Amniotic stem cell (primary cell): ENCODE measurements around the gene CYP4F22.
"Not testable (repeated sequence)": the region's sequence is repeated elsewhere in the genome, so short reads cannot be mapped to it uniquely, and the experiment has no call there.

Experiments
- DNase-seq: peaks from one replicate; lab custom pipeline; 2025; lab: John Stamatoyannopoulos, UW

CYP4F22 gene

DNA sequence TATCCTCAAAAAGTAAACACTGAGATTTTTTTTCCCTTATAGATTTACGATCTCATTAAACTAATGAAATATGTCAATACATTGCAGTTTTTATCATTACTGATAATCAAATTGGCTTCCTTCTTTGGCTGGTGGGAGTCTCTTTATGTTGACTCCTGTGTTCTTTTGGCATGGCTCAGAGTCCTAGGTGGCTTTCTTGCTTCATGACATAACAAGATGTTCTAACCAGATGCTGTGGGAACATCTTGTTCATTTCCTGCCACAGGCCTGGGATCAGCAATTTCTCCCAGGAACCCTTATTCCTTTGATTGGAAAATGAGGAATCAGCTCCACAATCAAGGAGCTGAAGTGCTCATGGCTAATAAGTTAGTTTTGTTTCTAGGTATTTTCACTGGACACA, 13.2 kb upstream of the CYP4F22 start:
- no peak for DNase-seq

DNA sequence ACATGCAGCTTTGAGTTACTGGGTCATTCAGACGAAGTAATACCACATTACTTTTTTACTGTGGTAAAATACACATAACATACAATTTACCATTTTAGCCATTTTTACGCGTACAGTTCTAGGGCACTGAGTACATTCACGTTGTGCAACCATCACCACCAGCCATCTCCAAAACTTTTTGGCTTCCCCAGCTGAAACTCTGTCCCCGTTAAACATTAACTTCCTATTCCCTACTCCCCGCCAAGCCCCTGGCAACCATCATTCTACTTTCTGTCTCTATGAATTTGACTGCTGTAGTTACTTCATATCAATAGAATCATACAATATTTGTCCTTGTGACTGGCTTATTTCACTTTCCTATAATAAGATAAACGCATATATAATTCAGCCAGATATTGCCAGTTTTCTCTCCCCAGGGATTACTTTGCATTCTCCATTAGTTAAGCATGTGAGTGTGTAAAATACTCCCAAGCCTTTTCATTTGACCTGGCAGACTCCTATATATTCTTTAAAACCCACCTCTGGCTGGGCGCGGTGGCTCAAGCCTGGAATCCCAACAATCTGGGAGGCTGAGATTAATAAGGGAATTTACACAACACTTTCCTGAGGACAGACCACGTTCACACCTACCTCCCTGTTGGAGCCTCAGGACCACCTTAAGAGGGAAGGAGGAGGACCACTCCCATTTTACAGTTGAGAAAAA, 10.0 kb upstream of the CYP4F22 start:
- DNase-seq = no peak

DNA sequence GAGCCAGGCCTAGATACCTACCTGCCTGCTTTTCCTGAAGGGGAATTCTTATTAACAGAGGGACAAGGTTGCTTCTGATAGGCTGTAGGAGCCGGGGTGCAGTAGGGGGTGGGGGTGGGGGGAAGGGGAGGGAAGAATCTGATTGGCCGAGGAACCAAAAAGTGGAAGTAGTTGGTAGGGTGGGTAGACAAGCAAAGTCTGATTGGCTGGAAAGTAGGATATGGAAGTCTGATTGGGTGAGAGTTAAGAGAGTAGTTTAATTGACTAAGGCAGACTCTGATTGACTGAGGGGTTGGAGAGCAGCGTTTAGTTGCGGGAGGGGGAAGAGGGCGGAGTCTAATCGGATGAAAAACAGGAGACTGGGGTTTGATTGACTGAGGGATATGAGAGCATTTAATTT, 9.4 kb upstream of the CYP4F22 start:
- no peak for DNase-seq

DNA sequence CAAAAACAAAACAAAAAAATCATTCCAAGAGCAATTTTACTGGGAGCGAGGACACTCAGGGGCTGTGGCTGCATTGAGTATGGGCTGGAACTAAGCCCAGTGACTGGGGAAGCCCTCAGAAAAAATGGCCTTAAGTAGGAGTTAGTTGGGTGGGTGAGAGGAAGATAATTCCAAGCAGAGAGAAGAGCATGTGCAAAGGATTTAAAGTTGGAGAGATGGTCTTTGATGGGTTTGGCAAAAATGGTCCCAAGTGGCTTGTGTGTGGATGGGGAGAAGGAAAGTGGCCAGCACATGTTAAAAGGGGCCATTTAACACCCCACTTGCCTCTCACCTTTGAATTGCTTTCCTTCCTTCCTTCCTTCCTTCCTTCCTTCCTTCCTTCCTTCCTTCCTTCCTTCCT, 6.7 kb upstream of the CYP4F22 start:
- DNase-seq = no peak

DNA sequence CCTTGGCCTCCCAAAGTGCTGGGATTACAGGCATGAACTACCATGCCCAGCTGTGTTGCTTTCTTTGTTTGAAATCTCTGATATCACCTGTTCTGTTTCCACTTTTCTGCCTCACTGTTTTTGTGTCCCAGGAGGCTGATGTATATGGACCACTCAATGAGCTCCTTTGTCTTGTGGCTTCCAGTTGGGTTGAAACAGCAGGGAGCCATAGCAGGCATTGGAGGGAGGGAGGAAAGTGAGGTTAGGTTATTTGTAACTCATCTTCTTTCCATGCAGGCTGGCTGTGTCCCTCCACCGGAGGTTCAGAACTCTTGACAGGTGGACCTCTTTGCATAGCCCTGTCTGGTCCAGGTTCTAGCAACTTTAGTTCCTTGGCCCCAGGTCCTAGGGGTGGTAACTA, 6.1 kb upstream of the CYP4F22 start:
- no peak for DNase-seq

DNA sequence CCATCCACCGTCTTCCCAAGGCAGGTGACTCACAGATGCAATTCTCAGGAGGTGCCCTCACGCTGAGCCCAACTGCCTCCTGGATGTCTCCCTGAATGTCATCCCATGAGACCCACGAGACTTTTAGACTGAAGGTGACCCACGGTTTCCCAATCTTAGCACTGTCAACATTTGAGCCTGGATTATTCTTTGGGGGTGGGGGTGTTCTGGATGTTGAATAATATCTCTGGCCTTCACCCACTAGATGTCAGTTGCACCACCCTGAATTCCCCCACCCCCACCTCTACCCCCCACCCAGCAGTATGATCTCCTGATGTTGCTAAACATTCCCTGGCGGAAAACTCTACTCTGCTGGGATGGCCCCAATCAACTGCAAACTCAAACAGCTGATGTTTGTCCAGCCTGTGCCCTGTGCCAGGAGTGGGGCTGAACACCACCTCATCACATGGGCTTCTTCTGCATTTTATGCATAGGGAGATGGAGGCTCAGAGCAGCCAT, 2.2 kb upstream of the CYP4F22 start:
- DNase-seq = no peak

DNA sequence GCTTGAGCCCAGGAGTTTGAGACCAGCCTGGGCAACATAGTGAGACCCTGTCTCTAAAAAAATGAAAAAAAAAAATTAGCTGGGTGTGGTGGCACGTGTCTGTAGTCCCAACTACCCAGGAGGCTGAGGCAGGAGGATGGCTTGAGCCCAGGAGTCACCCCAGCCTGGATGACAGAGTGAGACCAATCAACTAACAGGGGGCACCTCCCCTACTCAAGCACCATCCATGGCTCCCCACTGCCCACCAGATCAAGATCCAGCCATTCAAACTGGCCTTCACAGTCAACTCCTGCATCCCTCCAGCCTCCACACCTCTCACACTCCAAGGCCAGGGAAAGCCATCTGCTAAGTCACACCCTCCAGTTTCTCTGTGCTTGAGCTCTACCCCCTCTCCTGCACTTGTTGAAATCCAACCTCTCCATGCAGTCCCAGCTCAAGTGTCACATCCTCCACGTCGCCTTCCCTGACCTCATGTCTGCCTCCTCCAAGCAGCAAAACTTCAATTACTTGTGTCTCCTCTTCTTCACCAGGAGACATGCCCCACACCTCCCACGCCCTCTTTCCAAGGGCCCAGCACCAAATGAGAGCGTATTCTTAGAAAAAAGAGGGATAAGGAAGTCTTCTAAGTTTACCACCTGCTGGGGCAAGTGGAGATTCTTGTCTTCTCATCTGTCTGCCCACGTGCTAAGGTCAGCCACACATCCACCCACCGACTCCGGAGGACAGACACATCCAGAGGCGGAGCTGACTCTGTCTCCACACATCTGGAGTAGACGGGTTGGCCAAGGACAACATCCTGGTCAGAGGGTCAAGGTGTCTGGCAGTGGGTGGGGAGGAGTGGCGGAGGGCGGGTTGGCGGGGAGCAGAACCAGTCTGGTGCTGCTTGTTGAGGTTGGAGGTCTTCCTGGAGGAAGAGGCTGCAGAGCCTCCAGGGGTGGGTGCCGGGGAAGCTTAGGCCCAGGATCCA, 974 bp upstream of the CYP4F22 start:
- no peak for DNase-seq

DNA sequence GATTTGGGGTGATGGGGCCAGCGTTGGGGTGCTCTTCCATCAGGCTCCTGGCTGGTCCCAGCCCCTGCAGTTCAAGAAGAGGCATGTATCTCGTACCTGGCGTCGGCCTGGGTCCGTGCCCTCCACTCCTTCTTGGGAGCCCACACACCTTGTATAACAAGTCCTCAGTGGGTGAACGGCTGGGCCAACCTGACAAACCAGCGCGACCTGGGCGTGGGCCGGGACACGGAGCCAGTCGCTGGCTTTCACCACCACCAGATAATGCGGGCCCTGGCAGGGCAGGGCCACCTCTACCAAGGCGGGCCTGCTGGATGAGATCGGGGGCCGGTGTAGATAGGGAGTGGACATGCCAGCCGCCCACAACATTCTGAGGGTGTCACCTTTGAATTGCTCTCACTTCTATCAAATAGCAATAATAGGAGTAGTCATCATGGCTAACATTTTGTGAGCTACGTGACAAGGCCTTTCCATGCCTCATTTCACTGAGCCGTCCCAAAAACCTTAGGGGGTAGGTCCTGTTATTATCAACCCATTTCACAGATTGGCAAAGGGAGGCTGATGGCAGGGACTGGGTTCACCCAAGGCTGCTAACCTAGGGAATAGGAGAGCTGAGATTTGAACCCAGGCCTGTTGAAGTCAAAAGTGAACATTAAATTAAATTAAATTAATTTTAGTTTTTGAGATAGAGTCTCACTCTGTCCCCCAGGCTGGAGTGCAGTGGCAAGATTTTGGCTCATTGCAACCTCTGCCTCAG, 3.5 kb downstream of the CYP4F22 start:
- no peak for DNase-seq

DNA sequence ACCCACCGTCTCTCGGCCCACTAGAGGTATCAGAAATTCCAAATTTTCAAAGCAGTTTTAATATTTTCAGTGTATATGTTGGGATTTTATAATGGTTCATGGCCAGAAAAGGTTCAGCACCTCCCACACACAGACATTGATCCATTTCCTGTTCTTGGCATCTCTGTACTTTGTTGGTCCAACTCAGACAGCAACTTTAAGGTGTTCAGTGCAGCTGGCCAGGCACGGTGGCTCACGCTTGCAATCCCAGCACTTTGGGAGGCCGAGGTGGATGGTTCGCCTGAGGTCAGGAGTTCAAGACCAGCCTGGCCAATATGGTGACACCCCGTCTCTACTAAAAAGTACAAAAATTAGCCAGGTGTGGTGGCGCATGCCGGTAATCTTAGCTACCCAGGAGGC, 6.9 kb downstream of the CYP4F22 start:
- not testable (repeated sequence) for DNase-seq

DNA sequence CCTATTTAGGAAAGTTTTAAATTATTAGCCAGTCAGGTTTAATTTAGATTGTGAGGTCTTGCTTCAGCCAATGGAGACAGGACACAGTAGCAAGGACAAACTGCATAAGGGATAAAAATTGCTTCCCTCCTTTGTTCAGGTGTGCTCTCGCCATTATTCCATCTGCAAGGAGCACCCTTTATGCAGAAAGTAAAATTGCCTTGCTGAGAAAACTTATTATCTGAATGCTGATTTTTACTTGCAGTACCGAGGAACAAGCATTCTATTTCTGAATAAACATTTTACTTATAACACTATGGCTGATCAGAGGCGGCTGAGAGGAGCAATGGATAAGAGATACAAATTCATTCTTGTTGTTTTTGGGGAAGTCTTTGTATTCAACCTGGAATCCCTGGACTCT, 8.0 kb downstream of the CYP4F22 start:
- no peak for DNase-seq

DNA sequence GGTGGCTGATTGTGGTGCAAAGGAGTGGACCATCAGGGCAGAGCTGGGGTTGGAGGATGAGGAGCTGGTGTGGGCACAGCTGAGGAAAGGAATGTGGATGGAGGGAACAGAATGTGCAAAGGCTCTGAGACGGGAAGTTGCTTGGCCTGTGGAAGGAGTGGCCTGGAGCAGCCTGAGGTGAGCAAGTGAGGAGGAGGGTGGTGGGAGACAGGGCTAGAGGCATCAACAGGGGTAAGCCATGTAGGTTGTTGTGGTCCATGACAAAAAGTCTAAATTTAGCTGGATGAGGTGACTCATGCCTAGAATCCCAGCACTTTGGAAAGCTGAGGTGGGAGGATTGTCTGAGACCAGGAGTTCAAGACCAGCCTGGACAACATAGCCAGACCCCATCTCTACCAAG, 9.5 kb downstream of the CYP4F22 start:
- no peak for DNase-seq

DNA sequence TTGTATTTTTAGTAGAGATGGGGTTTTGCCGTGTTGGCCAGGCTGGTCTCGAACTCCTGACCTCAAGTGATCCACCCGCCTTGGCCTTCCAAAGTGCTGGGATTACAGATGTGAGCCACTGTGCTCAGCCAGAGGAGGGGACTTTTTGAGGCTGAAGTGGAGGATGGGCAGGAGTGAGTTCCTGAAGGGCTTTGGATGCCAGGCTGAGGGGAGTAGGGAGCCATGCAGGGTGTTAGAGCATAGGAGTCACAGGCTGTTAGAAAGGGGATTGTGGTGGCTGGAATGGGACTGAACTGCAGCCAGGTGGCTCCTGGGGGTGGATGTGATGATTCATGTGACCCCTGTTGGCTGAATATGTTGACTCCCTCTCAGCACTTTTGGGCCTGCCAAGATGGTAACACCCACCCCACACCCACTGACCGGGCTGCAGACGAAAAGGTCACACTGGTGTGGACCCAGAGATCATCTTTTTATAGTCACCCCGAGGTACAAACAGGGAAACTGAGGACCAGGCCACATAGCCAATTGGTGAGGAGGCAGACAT, 11.2 kb downstream of the CYP4F22 start:
- DNase-seq = no peak

DNA sequence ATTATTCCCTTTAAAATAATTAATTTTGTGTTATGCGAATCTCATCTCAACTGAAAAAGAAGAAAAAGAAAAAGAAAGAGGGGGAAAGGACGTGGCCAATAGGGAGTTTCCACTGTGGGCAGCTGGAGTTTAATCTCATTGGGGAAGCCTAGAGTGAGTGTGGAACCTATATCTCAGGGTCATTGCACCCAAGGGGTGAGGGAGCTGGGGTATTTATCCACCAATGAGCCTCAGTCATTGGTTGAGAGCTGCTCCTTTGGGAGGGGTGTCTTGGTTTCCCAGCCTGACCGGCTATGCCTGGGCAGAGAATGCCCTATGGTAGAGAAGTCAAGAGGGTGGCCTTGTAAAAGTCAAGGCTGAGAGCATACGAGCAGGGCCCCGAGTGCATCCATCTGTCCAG, 16.5 kb downstream of the CYP4F22 start:
- DNase-seq = no peak

DNA sequence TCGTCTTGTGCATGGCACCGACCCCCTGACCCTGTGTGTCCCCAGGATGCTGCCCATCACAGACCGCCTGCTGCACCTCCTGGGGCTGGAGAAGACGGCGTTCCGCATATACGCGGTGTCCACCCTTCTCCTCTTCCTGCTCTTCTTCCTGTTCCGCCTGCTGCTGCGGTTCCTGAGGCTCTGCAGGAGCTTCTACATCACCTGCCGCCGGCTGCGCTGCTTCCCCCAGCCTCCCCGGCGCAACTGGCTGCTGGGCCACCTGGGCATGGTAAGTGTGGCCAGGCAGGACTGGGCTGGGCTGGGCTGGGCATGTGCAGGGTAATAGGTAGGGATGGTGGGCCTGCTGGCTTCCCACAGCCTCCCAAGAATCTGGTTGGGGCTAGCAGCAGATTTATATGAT, 17.0 kb downstream of the CYP4F22 start:
- no peak for DNase-seq

DNA sequence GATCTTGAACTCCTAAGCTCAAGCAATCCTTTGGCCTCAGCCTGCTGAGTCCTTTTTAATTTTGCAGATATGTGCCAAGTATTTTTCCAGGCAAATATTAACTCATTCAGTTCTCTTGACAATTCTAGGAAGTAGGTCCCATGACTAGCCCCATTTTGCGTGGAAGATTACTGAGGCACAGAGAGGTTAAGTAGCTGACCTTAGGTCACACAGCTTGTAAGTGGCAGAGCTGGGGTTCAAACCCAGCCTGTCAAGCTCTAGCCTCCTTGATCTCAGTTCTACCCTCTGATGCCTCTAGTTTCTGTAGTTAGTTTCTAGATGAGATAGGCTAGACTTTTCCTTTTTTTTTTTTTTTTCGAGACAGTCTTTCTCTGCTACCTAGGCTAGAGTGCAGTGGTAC, 18.1 kb downstream of the CYP4F22 start:
- no peak for DNase-seq

DNA sequence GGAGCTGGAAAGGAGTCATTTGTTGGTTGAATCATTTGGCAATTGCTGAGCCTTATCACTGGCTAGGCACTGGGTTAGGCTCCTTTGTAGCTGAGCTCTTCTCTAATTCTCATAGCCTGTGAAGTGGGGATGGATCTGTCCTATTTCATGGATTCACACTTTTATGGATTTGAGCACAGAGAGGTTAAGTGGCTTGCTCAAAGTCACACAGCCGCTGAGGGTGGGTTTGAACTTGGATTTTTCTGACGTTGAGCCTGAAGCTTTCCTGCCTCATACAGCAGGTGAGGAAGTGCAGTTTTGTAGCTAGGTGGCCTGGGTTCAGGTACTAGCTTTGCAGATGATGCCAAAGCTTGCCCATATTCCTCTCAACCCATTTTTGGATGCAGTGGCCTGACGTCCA, 19.4 kb downstream of the CYP4F22 start:
- no peak for DNase-seq

DNA sequence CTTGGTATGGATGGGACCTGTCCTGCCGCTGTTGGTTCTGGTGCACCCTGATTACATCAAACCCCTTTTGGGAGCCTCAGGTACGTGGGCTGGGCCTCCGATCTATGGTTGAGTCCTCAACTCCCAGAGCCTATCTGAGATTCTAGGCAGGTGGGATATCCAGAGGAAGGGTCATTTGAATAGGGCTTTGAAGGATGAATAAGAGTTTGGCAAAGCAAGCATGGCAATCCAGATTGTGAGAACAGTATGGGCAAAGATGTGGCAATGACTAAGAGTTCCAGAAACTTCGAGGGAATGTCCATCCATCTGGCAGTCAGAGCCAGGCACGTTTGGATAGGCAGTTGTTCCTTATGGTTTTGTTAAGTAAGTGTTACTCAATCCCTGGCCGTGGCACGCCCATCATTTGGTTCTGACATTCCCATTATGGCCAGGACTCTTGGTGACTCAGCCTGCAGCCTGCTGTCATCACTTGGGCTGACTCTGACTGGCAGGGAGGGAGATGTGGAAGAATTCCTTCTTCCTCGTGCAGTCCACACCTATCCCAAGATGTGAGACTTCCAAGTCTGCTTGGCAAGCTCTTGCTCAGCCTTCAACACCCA, 21.5 kb downstream of the CYP4F22 start:
- no peak for DNase-seq

DNA sequence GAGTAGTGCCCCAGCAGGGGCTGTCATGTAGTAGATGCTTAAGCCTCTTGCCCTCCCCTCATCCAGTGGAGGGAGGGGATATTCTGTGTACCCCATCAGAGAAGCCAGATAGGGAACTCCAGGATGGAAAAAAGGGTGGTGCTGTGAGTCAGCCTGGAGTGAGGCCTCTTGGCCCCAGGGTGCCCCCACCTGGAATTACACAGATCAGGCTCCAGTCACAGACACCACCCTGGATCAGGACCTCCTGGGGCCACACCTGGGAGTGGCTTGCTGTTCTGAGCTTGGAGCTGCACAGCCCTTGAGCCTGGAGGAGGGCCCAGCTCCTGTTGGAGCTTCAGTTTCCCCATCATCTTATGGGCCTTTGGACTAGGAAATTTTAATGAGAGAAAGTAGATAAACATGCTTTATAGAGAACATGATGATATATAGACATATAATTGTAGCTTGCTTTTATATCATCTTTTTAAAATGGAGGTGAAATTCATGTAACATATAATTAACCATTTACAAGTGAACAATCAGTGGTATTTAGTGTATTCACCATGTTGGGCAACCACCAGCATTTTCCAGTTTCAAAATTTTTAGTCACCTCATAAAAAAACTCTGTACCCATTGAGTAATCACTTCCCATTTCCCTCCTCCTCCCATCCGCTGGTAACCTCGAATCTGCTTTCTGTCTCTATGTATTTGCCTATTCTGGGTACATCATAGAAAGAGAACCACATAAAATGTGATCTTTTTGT, 24.6 kb downstream of the CYP4F22 start:
- no peak for DNase-seq

DNA sequence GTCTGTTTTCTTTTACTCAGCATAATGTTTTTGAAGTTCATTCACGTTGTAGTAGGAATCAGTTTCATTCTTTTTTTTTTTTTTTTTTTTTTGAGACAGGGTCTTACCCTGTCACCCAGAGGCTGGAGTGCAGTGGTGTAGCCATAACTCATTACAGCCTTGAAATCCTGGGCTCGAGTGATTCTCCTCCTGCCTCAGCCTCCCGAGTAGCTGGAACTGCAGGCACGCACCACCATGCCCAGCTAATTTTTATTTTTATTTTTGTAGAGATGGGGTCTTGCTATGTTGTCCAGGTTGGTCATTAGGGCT, 25.2 kb downstream of the CYP4F22 start:
- not testable (repeated sequence) for DNase-seq

DNA sequence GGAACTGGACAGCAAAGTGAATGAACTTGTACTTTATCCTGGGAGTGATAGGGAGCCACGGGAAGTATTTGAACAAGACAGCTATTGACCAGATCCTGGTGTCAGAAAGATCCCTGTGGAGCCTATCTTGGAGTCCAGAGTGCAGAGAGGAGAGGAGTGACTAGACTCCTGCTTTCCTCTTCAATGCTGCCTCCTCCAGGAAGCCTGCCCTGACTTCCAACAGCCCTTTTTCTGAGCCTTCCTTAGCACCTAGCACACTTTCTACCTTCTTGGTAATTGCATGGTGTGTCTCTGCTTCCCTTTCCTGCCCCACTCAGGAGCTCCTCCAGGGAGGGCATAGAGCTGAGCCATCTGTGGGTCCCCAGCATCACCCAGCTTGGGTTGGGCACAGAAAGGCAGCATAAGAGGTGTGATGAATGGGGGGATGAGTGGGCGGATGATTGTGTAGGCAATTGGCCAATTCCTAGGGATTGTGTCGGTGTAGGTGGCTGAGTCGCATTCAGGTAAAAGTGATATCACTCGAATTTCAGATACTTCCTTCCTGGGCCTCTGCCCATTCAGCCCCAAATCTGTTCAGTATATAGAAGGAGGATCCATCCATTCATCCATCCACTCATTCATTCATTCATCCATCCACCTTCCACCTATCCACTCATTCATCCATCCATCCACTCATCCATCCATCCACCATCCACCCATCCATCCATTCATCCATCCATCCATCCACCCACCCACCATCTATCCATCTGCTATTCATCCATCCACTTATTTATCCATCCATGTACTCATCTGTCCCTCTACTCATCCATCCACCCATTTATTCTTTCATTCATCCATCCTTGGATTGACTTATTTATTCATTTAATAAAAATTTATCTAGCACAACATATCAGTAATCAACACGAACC, 26.9 kb downstream of the CYP4F22 start:
- DNase-seq = no peak
